OCI-LY1 (cell line): ENCODE data around the gene DNAH1.

Source experiments
- CTCF ChIP-seq: fragments of 200-600 bp; sonication (generic), shearing (Covaris generic); IDR thresholded peaks from 2 replicates; pipeline ENCODE4 v1.5.1; 2017; ENCODE audit warnings: mild to moderate bottlenecking, antibody characterized with exemption, low read length, moderate library complexity, mixed read lengths
- EZH2 ChIP-seq: fragments of 200-600 bp; sonication (generic), shearing (Covaris generic); IDR thresholded peaks from 2 replicates; pipeline ENCODE4 v1.8.0; 2017; ENCODE audit warnings: borderline replicate concordance, mixed run types, mild to moderate bottlenecking, antibody characterized with exemption, low read length, moderate library complexity, mixed read lengths

- TF ChIP-seq CTCF (no peak), EZH2 (no peak)
Observed at GRCh38 chr3:52343946-52344600, 28.0 kb downstream of the DNAH1 start.
